ENCODE measurements around the gene EDARADD.

DNA sequence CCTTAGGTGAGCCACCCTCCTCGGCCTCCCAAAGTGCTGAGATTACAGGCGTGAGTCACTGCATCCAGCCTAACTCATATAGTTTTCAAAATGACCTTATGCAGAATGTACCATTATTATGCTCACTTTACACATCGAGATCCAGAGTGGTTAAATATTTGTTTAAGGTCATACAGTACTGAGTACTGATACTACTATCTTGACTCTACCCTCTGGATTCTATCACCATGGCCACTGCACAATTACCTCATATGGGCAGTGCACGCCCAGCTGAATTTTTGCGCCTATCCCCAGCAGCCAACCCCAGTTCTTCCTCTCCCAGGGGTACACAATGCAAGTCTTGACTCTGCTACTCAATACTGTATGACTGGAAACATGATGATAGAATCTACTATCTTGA lies 56.7 kb downstream of the EDARADD start:
- TF ChIP-seq, protein P1, sequence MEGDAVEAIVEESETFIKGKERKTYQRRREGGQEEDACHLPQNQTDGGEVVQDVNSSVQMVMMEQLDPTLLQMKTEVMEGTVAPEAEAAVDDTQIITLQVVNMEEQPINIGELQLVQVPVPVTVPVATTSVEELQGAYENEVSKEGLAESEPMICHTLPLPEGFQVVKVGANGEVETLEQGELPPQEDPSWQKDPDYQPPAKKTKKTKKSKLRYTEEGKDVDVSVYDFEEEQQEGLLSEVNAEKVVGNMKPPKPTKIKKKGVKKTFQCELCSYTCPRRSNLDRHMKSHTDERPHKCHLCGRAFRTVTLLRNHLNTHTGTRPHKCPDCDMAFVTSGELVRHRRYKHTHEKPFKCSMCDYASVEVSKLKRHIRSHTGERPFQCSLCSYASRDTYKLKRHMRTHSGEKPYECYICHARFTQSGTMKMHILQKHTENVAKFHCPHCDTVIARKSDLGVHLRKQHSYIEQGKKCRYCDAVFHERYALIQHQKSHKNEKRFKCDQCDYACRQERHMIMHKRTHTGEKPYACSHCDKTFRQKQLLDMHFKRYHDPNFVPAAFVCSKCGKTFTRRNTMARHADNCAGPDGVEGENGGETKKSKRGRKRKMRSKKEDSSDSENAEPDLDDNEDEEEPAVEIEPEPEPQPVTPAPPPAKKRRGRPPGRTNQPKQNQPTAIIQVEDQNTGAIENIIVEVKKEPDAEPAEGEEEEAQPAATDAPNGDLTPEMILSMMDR (conservative IDR thresholded peaks at IDR 0.05; ENCODE audit: low read depth, low read length): no peak
- no peak for TF ChIP-seq EZH2 (IDR thresholded peaks at IDR 0.05; ENCODE audit: low read length, unreplicated experiment)

Data from PC-3 (cell line).